Thyroid gland (tissue), 4 donors: ENCODE measurements around the gene TAF10. TPM values are rescaled to one million over a fixed set of nuclear protein-coding genes. Genes with fewer than 3 reads are reported as not detected.
A peak's percentile ranks its signal among the peaks of the same experiment; 100 is the strongest.

Source experiments
- DNase-seq, 2 donors: peaks; one replicate each; pipeline ENCODE4 v3.0.0-alpha.2; 2019
- H3K27ac ChIP-seq, 3 donors: fragments of 200-600 bp; sonication (generic); 1 replicate in 2 of 3; 2 replicates in 1 of 3; pipeline ENCODE4 v1.5.1; 2016 to 2019; ENCODE audit warnings: mild to moderate bottlenecking in 1 of 3, moderate library complexity in 1 of 3
- H3K27me3 ChIP-seq: fragments of 200-600 bp; sonication (generic); one replicate; pipeline ENCODE4 v1.5.1; 2019
- H3K36me3 ChIP-seq, 2 donors: fragments of 200-600 bp; sonication (generic); one replicate each; pipeline ENCODE4 v1.5.1; 2016 to 2019
- H3K4me1 ChIP-seq, 2 donors: fragments of 200-600 bp; sonication (generic); one replicate each; pipeline ENCODE4 v1.5.1; 2017 to 2019
- H3K4me3 ChIP-seq, 3 donors: fragments of 200-600 bp; sonication (generic); replicated peaks in 1 of 3; 1 replicate in 2 of 3; 2 replicates in 1 of 3; pipeline ENCODE4 v1.5.1; 2016; ENCODE audit warnings: mild to moderate bottlenecking in 1 of 3
- H3K9me3 ChIP-seq: fragments of 200-600 bp; sonication (generic); one replicate; pipeline ENCODE4 v1.5.1; 2017
- POLR2A ChIP-seq, 2 donors: fragments of 450-650 bp; IDR thresholded peaks; one replicate each; pipeline ENCODE4 v1.6.1; 2017; ENCODE audit warnings: antibody characterized with exemption in 2 of 2, mild to moderate bottlenecking in 2 of 2, moderate library complexity in 1 of 2
- WGBS, 2 donors: methylation state at CpG; one replicate each; pipeline ENCODE4 v1.1.5; 2017; 5-methylcytosine and 5-hydroxymethylcytosine counted together
- intact Hi-C: fragments of 100-400 bp; cut with DNase I; formaldehyde crosslinking; loops from one replicate; pipeline ENCODE4 v1.15.1; 2023
- total RNA-seq, 4 donors: library from RNA; depleted of rRNA; stranded (reverse); fragments of >200 nt; gene quantifications; one replicate each; pipeline ENCODE4 v1.2.3, GENCODE V29; 2016
- TF ChIP-seq, protein P1 (sequence below), 6 experiments: fragments of 200-600 bp in 3 of 6; fragments of 450-650 bp in 3 of 6; sonication (generic) in 3 of 6; IDR thresholded peaks; one replicate each; pipeline ENCODE4 v1.5.1; 2016 to 2019; ENCODE audit warnings: antibody characterized with exemption in 6 of 6, mild to moderate bottlenecking in 2 of 6, inconsistent platforms in 1 of 6, moderate library complexity in 1 of 6

The TAF10 gene
- total RNA-seq, 4 donors from 2014 or later = 96.6 to 113 (median 108) TPM

DNA sequence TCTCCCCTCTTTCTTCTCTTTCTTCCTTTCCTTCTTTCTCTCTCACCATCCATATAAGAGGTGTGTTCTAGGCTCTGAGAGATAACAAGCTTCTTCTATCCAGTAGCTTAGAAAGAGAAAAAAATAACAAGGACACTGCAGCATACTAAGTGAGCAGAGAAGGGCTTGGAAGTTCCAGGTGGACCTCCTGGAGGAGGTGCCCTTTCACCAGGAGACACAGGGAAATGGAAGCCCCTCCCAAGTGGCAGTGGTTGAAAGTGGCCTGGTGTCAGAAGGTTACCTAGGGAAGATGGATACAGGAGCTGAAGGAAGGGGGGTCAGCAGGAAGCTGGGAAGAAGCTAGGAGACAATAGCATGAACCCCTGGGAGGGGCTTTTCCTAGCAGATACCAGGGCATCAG is 38.1 kb upstream of the TAF10 start:
- intact Hi-C loops = no loop called here
- Histone ChIP-seq H3K4me3 (no peak overlapping the region), H3K9me3 (no peaks in the 10 kb centered on the region), H3K27ac (no peak overlapping the region), H3K4me1 (peaks cover 0 to 16% of the 10 kb centered on the region in 2 donors), H3K27me3 (no peaks in the 10 kb centered on the region), H3K36me3 (no peaks in the 10 kb centered on the region)
- DNase-seq = no peak
- TF ChIP-seq, protein P1, sequence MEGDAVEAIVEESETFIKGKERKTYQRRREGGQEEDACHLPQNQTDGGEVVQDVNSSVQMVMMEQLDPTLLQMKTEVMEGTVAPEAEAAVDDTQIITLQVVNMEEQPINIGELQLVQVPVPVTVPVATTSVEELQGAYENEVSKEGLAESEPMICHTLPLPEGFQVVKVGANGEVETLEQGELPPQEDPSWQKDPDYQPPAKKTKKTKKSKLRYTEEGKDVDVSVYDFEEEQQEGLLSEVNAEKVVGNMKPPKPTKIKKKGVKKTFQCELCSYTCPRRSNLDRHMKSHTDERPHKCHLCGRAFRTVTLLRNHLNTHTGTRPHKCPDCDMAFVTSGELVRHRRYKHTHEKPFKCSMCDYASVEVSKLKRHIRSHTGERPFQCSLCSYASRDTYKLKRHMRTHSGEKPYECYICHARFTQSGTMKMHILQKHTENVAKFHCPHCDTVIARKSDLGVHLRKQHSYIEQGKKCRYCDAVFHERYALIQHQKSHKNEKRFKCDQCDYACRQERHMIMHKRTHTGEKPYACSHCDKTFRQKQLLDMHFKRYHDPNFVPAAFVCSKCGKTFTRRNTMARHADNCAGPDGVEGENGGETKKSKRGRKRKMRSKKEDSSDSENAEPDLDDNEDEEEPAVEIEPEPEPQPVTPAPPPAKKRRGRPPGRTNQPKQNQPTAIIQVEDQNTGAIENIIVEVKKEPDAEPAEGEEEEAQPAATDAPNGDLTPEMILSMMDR (IDR thresholded peaks at IDR 0.05) = no peak
- no peak for TF ChIP-seq POLR2A (IDR thresholded peaks at IDR 0.05)

GRCh38 chr11:6648501-6648900 is 36.5 kb upstream of the TAF10 start:
- H3K27ac ChIP-seq = no peak overlapping the region
- intact Hi-C loops = no loop called here
- no peak overlapping the region for H3K4me3 ChIP-seq
- no peaks in the 10 kb centered on the region for H3K27me3 ChIP-seq
- WGBS, 2 donors = 63 to 69% methylated on average over 1 of the region's 1 CpG
- H3K36me3 ChIP-seq = no peaks in the 10 kb centered on the region
- TF ChIP-seq, protein P1 (IDR thresholded peaks at IDR 0.05) = no peak
- TF ChIP-seq POLR2A (IDR thresholded peaks at IDR 0.05) = no peak
- H3K9me3 ChIP-seq = no peaks in the 10 kb centered on the region
- DNase-seq = no peak
- H3K4me1 ChIP-seq = peaks cover 0 to 16% of the 10 kb centered on the region in 2 donors

DNA sequence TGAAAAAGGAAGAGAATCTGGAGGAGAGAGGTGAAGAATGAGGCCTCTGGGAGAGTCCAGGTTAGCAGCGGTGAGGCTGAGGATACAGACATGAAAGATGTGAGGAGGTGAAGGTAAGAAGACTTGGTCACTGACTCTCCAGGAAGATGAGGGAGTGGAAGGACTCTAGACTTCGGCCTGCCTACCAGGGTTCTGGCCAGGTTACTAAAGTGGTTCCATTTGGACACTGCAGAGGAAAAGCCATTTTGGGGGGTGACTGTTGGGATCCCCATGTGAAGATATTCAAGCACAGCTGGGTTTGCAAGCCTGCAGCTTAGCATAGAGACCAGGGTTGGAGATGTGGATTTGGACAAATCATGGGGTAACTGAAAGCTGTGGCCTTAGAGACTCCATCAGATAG is 35.8 kb upstream of the TAF10 start:
- WGBS, 2 donors = 89 to 92% methylated on average over 2 of the region's 2 CpGs
- H3K9me3 ChIP-seq = no peaks in the 10 kb centered on the region
- H3K4me3 ChIP-seq = no peak overlapping the region

DNA sequence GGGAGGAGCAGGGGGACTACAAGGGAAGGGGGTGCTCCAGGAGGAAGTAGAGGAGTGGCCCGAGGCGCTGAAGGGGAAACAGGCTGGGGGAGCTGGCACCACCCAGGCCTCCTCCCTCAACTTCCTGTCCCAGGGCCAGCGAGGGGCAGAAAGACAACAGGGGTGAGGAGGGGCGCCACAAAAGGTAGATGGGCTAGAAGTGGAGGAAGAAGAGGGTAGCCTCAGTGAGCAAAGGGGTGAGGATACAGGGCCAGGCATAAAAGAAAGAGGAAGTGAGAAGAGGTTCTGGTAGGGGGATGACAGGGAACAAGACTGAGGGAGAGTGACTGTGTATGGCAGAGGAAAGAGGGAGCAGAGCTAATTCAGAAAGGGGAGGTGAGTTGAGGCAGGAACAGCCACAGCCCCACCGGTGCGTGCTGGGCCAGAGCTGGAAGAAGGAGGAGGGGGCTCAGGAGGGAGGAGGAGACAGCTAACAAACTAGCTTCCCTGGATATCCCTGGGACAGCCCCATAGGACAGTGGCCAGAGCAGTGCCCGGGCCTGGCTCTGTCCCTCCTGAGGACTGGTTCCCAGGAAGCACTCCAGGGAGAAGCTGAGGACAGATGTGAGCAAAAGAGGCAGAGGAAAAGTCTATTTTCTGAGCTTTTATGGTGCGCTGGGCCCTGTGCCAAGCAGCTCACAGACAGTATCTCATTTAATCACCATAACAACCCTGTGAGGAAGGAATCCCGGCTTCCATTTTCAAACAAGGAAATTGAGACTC is 35.1 kb upstream of the TAF10 start:
- Histone ChIP-seq H3K36me3 (no peaks in the 10 kb centered on the region), H3K27ac (peak overlapping the region in 2 of 3 donors; percentile 42 to 68), H3K4me3 (no peak overlapping the region), H3K4me1 (peaks cover 0 to 16% of the 10 kb centered on the region in 2 donors), H3K27me3 (no peaks in the 10 kb centered on the region), H3K9me3 (no peaks in the 10 kb centered on the region)
- no peak for DNase-seq
- 49 to 51% methylated on average over 9 of the region's 9 CpGs for WGBS, 2 donors
- intact Hi-C loops = no loop called here
- TF ChIP-seq POLR2A (IDR thresholded peaks at IDR 0.05) = no peak
- TF ChIP-seq, protein P1 (IDR thresholded peaks at IDR 0.05) = no peak

More for the DNA sequence above, 35.8 kb upstream of the TAF10 start:
- DNase-seq = no peak
- Histone ChIP-seq H3K36me3 (no peaks in the 10 kb centered on the region), H3K4me1 (peaks cover 0 to 16% of the 10 kb centered on the region in 2 donors), H3K27ac (peak overlapping the region in 2 of 3 donors; percentile 42 to 68), H3K27me3 (no peaks in the 10 kb centered on the region)
- intact Hi-C loops = no loop called here
- TF ChIP-seq, protein P1 (IDR thresholded peaks at IDR 0.05) = no peak
- no peak for TF ChIP-seq POLR2A (IDR thresholded peaks at IDR 0.05)

GRCh38 chr11:6646576-6646917 is 34.5 kb upstream of the TAF10 start:
- Histone ChIP-seq H3K4me3 (no peak overlapping the region), H3K27ac (peak overlapping the region in 2 of 3 donors; percentile 42 to 68), H3K9me3 (no peaks in the 10 kb centered on the region), H3K4me1 (peaks cover 0 to 16% of the 10 kb centered on the region in 2 donors), H3K27me3 (no peaks in the 10 kb centered on the region), H3K36me3 (no peaks in the 10 kb centered on the region)
- DNase-seq = no peak
- TF ChIP-seq, protein P1 (IDR thresholded peaks at IDR 0.05) = no peak
- no peak for TF ChIP-seq POLR2A (IDR thresholded peaks at IDR 0.05)
- intact Hi-C loops = no loop called here
- 49 to 68% methylated on average over 3 of the region's 3 CpGs for WGBS, 2 donors
